Inflammatory macrophage treated with lipopolysaccharide for 1 hour (primary cell): ENCODE measurements around the gene PGM2L1.
A peak's percentile ranks its signal among the peaks of the same experiment; 100 is the strongest.
"Not testable (repeated sequence)": the region's sequence is repeated elsewhere in the genome, so short reads cannot be mapped to it uniquely, and the experiment has no call there.

Source experiments
- DNase-seq, 2 donors: peaks; one replicate each; pipeline ENCODE4 v3.0.0-alpha.2; 2020 to 2022

PGM2L1 gene

GRCh38 chr11:74332291-74332690, 65.9 kb downstream of the PGM2L1 start:
- DNase-seq: no peak

- not testable (repeated sequence) for DNase-seq
These were observed 67.2 kb downstream of the PGM2L1 start for GRCh38 chr11:74331000-74331399.

- no peak for DNase-seq
These were observed 68.0 kb downstream of the PGM2L1 start for GRCh38 chr11:74330075-74330858.

- no peak for DNase-seq
These were observed 71.2 kb downstream of the PGM2L1 start for GRCh38 chr11:74327076-74327475.

GRCh38 chr11:74326665-74327064, 71.6 kb downstream of the PGM2L1 start:
- DNase-seq: no peak

- DNase-seq: peak; percentile 17 to 69
These were observed 72.3 kb downstream of the PGM2L1 start for GRCh38 chr11:74325649-74326645.

GRCh38 chr11:74322667-74323066, 75.6 kb downstream of the PGM2L1 start:
- no peak for DNase-seq

GRCh38 chr11:74321487-74322188, 76.6 kb downstream of the PGM2L1 start:
- peak; percentile 31 to 46 for DNase-seq

- DNase-seq: no peak
These were observed 77.7 kb downstream of the PGM2L1 start for GRCh38 chr11:74320538-74320937.

GRCh38 chr11:74319139-74319816, 79.0 kb downstream of the PGM2L1 start:
- peak in 1 of 2 donors; percentile 22 for DNase-seq

- no peak for DNase-seq
These were observed 79.8 kb downstream of the PGM2L1 start for GRCh38 chr11:74318241-74318932.

GRCh38 chr11:74316772-74317505, 81.3 kb downstream of the PGM2L1 start:
- DNase-seq: no peak

- peak; percentile 70 to 84 for DNase-seq
These were observed 85.9 kb downstream of the PGM2L1 start for GRCh38 chr11:74312326-74312725.

- DNase-seq: peak; percentile 70 to 84
These were observed 86.8 kb downstream of the PGM2L1 start, which contains the start of gene P4HA3 for GRCh38 chr11:74311352-74311926. Gene P4HA3, minus strand, starts transcription at chr11:74311640. Its CDS starts 29 bp downstream, at chr11:74311611.

- no peak for DNase-seq
These were observed 87.4 kb downstream of the PGM2L1 start for GRCh38 chr11:74310857-74311256.

GRCh38 chr11:74307434-74307833, 90.8 kb downstream of the PGM2L1 start:
- DNase-seq: no peak

- peak in 1 of 2 donors; percentile 25 for DNase-seq
These were observed 91.6 kb downstream of the PGM2L1 start for GRCh38 chr11:74306435-74307175.

GRCh38 chr11:74299015-74299414, 99.2 kb downstream of the PGM2L1 start:
- no peak for DNase-seq

GRCh38 chr11:74297484-74297883, 100.7 kb downstream of the PGM2L1 start:
- no peak for DNase-seq

GRCh38 chr11:74288911-74289310, 109.3 kb downstream of the PGM2L1 start:
- no peak for DNase-seq
